ENCODE data around the gene LRRTM3. TPM values are rescaled to one million over a fixed set of nuclear protein-coding genes. Genes with fewer than 3 reads are reported as not detected.

Gene LRRTM3
- total and polyA plus RNA-seq, 2 experiments from 2014 or later = 0.21 to 0.37 TPM

DNA sequence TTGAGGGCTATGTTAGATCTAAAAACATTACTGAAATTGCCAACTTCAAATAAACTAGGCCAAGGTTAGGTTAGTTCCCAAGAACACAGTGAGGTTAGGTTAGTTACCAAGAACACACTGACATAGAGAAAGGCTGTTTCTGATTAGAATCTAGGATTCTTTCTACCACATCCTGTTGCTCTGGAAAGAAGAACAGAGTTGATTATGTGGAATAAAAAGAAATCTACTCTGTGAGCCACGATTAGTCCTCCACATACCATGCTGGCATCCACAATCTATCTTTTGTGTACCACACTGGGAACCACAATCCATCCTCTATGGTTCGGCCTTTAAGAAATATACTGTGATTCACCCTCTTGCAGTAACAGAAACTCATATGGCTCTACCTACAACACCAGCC, 91.4 kb downstream of the LRRTM3 start:
- Histone ChIP-seq H4K20me1 (replicated peaks; ENCODE audit: insufficient read depth) (no peaks in the 10 kb centered on the region), H3K79me2 (replicated peaks; ENCODE audit: insufficient read depth) (no peaks in the 10 kb centered on the region), H2AFZ (no peak overlapping the region), H3K9me2 (ENCODE audit: insufficient read depth) (no peaks in the 10 kb centered on the region), H3K4me3 (no peak overlapping the region), H3K4me2 (no peak overlapping the region), H3K36me3 (ENCODE audit: insufficient read depth) (no peaks in the 10 kb centered on the region), H3F3A (replicated peaks; ENCODE audit: low read depth) (no peaks in the 10 kb centered on the region), H3K27me3 (ENCODE audit: insufficient read depth) (no peaks in the 10 kb centered on the region), H3K4me1 (ENCODE audit: insufficient read depth) (no peaks in the 10 kb centered on the region), H3K27ac (ENCODE audit: low read depth) (no peak overlapping the region)
- H3K36me3 Mint-ChIP-seq (ENCODE audit: low read depth) = no peaks in the 10 kb centered on the region
- peaks cover 3% of the 10 kb centered on the region; the same call in 2 of the 3 replicates for H3K4me1 Mint-ChIP-seq
- H3K9me3 Mint-ChIP-seq = no peaks in the 10 kb centered on the region; the same call in 2 of the 3 replicates
- no peak overlapping the region for H3K4me3 Mint-ChIP-seq
- no peaks in the 10 kb centered on the region for H3K27me3 Mint-ChIP-seq (ENCODE audit: insufficient read depth, low read depth, poor library complexity)
- ATAC-seq (no peak), DNase-seq (ENCODE audit: low spot score) (no peak)
- H3K27ac Mint-ChIP-seq = no peak overlapping the region
- TF ChIP-seq EZH2phosphoT487 (IDR thresholded peaks at IDR 0.05; ENCODE audit: unreplicated experiment) (no peak), NANOG (IDR thresholded peaks at IDR 0.05; ENCODE audit: borderline replicate concordance) (no peak), POLR2AphosphoS5 (IDR thresholded peaks at IDR 0.05; ENCODE audit: low read depth) (no peak), ZNF331 (CRISPR knock-in tag; IDR thresholded peaks at IDR 0.05; ENCODE audit: low read depth) (no peak), ZNF114 (CRISPR knock-in tag; IDR thresholded peaks at IDR 0.05) (no peak), EZH2 (IDR thresholded peaks at IDR 0.05; ENCODE audit: low read depth, unreplicated experiment) (no peak), JUNB (IDR thresholded peaks at IDR 0.05; ENCODE audit: unreplicated experiment) (no peak), STAT1 (IDR thresholded peaks at IDR 0.05; ENCODE audit: unreplicated experiment) (no peak), CREB1 (CRISPR knock-in tag; IDR thresholded peaks at IDR 0.05; ENCODE audit: low read depth) (no peak)
- TF ChIP-seq, protein P1, sequence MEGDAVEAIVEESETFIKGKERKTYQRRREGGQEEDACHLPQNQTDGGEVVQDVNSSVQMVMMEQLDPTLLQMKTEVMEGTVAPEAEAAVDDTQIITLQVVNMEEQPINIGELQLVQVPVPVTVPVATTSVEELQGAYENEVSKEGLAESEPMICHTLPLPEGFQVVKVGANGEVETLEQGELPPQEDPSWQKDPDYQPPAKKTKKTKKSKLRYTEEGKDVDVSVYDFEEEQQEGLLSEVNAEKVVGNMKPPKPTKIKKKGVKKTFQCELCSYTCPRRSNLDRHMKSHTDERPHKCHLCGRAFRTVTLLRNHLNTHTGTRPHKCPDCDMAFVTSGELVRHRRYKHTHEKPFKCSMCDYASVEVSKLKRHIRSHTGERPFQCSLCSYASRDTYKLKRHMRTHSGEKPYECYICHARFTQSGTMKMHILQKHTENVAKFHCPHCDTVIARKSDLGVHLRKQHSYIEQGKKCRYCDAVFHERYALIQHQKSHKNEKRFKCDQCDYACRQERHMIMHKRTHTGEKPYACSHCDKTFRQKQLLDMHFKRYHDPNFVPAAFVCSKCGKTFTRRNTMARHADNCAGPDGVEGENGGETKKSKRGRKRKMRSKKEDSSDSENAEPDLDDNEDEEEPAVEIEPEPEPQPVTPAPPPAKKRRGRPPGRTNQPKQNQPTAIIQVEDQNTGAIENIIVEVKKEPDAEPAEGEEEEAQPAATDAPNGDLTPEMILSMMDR (conservative IDR thresholded peaks at IDR 0.05; ENCODE audit: low read depth in 2 of 2) = no peak
- TF ChIP-seq, protein P2, sequence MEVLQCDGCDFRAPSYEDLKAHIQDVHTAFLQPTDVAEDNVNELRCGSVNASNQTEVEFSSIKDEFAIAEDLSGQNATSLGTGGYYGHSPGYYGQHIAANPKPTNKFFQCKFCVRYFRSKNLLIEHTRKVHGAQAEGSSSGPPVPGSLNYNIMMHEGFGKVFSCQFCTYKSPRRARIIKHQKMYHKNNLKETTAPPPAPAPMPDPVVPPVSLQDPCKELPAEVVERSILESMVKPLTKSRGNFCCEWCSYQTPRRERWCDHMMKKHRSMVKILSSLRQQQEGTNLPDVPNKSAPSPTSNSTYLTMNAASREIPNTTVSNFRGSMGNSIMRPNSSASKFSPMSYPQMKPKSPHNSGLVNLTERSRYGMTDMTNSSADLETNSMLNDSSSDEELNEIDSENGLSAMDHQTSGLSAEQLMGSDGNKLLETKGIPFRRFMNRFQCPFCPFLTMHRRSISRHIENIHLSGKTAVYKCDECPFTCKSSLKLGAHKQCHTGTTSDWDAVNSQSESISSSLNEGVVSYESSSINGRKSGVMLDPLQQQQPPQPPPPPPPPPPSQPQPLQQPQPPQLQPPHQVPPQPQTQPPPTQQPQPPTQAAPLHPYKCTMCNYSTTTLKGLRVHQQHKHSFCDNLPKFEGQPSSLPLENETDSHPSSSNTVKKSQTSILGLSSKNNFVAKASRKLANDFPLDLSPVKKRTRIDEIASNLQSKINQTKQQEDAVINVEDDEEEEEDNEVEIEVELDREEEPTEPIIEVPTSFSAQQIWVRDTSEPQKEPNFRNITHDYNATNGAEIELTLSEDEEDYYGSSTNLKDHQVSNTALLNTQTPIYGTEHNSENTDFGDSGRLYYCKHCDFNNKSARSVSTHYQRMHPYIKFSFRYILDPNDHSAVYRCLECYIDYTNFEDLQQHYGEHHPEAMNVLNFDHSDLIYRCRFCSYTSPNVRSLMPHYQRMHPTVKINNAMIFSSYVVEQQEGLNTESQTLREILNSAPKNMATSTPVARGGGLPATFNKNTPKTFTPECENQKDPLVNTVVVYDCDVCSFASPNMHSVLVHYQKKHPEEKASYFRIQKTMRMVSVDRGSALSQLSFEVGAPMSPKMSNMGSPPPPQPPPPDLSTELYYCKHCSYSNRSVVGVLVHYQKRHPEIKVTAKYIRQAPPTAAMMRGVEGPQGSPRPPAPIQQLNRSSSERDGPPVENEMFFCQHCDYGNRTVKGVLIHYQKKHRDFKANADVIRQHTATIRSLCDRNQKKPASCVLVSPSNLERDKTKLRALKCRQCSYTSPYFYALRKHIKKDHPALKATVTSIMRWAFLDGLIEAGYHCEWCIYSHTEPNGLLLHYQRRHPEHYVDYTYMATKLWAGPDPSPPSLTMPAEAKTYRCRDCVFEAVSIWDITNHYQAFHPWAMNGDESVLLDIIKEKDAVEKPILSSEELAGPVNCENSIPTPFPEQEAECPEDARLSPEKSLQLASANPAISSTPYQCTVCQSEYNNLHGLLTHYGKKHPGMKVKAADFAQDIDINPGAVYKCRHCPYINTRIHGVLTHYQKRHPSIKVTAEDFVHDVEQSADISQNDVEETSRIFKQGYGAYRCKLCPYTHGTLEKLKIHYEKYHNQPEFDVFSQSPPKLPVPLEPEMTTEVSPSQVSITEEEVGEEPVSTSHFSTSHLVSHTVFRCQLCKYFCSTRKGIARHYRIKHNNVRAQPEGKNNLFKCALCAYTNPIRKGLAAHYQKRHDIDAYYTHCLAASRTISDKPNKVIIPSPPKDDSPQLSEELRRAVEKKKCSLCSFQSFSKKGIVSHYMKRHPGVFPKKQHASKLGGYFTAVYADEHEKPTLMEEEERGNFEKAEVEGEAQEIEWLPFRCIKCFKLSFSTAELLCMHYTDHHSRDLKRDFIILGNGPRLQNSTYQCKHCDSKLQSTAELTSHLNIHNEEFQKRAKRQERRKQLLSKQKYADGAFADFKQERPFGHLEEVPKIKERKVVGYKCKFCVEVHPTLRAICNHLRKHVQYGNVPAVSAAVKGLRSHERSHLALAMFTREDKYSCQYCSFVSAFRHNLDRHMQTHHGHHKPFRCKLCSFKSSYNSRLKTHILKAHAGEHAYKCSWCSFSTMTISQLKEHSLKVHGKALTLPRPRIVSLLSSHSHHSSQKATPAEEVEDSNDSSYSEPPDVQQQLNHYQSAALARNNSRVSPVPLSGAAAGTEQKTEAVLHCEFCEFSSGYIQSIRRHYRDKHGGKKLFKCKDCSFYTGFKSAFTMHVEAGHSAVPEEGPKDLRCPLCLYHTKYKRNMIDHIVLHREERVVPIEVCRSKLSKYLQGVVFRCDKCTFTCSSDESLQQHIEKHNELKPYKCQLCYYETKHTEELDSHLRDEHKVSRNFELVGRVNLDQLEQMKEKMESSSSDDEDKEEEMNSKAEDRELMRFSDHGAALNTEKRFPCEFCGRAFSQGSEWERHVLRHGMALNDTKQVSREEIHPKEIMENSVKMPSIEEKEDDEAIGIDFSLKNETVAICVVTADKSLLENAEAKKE (CRISPR knock-in tag; IDR thresholded peaks at IDR 0.05) = no peak
- TF ChIP-seq, protein P3, sequence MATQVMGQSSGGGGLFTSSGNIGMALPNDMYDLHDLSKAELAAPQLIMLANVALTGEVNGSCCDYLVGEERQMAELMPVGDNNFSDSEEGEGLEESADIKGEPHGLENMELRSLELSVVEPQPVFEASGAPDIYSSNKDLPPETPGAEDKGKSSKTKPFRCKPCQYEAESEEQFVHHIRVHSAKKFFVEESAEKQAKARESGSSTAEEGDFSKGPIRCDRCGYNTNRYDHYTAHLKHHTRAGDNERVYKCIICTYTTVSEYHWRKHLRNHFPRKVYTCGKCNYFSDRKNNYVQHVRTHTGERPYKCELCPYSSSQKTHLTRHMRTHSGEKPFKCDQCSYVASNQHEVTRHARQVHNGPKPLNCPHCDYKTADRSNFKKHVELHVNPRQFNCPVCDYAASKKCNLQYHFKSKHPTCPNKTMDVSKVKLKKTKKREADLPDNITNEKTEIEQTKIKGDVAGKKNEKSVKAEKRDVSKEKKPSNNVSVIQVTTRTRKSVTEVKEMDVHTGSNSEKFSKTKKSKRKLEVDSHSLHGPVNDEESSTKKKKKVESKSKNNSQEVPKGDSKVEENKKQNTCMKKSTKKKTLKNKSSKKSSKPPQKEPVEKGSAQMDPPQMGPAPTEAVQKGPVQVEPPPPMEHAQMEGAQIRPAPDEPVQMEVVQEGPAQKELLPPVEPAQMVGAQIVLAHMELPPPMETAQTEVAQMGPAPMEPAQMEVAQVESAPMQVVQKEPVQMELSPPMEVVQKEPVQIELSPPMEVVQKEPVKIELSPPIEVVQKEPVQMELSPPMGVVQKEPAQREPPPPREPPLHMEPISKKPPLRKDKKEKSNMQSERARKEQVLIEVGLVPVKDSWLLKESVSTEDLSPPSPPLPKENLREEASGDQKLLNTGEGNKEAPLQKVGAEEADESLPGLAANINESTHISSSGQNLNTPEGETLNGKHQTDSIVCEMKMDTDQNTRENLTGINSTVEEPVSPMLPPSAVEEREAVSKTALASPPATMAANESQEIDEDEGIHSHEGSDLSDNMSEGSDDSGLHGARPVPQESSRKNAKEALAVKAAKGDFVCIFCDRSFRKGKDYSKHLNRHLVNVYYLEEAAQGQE (IDR thresholded peaks at IDR 0.05; ENCODE audit: unreplicated experiment) = no peak
- TF ChIP-seq, protein P4, sequence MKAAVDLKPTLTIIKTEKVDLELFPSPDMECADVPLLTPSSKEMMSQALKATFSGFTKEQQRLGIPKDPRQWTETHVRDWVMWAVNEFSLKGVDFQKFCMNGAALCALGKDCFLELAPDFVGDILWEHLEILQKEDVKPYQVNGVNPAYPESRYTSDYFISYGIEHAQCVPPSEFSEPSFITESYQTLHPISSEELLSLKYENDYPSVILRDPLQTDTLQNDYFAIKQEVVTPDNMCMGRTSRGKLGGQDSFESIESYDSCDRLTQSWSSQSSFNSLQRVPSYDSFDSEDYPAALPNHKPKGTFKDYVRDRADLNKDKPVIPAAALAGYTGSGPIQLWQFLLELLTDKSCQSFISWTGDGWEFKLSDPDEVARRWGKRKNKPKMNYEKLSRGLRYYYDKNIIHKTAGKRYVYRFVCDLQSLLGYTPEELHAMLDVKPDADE (IDR thresholded peaks at IDR 0.05) = no peak
